ENCODE data around the gene PLA2G4A. TPM values are rescaled to one million over a fixed set of nuclear protein-coding genes. Genes with fewer than 3 reads are reported as not detected.

The PLA2G4A gene
- total and polyA plus RNA-seq, 2 donors (not counting 1 experiment from before 2014, with no cell fraction given): 0.15 TPM; not detected in 1

DNA sequence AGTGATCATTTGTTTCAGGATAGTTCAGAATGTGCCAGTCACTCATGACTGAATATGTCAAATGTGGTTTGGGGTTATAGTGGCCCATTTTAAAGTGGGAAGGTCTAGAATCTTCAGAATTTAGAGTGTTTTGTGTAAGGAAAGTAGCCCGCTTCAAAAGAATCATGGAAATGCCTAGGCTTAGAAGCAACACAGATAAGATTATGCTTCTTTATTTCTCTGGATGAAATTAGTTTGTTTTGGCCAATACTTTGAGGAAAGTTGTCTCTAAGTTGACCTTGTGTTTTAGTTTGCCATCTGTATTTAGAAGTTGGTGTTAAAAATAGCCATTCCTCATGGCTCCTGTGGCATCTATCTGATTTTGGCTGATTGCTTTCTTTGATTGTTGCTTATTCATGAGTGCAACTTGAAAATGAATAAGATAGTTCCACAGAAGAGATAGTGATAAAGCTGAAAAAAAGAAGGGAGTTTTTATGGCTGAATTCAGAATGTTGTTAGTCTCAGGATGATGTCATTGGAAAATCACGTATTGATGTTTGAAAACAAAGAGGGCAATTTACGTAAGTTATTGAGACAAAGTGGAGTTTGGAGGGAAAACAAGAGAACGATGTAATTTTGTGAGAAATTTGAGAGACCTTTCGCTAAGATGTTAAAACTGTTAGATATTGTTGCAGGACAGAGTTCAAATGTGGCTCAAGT lies 71.9 kb downstream of the PLA2G4A start:
- H3K4me3 ChIP-seq (ENCODE audit: control extremely low read depth in 1 of 5, extremely low read depth in 1 of 5, insufficient read depth in 1 of 5, low read depth in 2 of 5, low read length in 4 of 5): no peak overlapping the region
- no peaks in the 10 kb centered on the region for H3K36me3 ChIP-seq (replicated peaks in 1 of 2; ENCODE audit: control extremely low read depth in 1 of 2, control insufficient read depth in 1 of 2, extremely low read depth in 1 of 2, insufficient read depth in 2 of 2, low read length in 1 of 2)
- WGBS (ENCODE audit: insufficient coverage): 95% methylated on average over 4 of the region's 5 CpGs
- H3K4me2 ChIP-seq (replicated peaks; ENCODE audit: low read depth, low read length, poor library complexity, severe bottlenecking): no peak overlapping the region
- no peak overlapping the region for H2AFZ ChIP-seq (ENCODE audit: insufficient read depth, low read depth, low read length, poor library complexity, severe bottlenecking)
- H4K20me1 ChIP-seq (ENCODE audit: control insufficient read depth, insufficient read depth, low read length, poor library complexity, severe bottlenecking): no peaks in the 10 kb centered on the region
- H3K4me1 Mint-ChIP-seq: no peaks in the 10 kb centered on the region
- intact Hi-C loops (cut with micrococcal nuclease): no loop called here
- no peak overlapping the region for H3K27ac Mint-ChIP-seq
- H3K9me3 Mint-ChIP-seq (ENCODE audit: insufficient read depth): no peaks in the 10 kb centered on the region
- H3K4me1 ChIP-seq (ENCODE audit: control insufficient read depth in 2 of 2, insufficient read depth in 2 of 2, low read length in 2 of 2): no peaks in the 10 kb centered on the region
- no peak overlapping the region for H3K27ac ChIP-seq (ENCODE audit: low read length in 2 of 2)
- H3K27me3 Mint-ChIP-seq: no peaks in the 10 kb centered on the region
- H3K79me2 ChIP-seq (ENCODE audit: control insufficient read depth, insufficient read depth, low read length): no peaks in the 10 kb centered on the region
- POLR2A ChIA-PET: no interaction called here
- no peaks in the 10 kb centered on the region for H3K9me3 ChIP-seq (ENCODE audit: control extremely low read depth in 1 of 3, control insufficient read depth in 2 of 3, insufficient read depth in 1 of 3, low read length in 2 of 3)
- no peaks in the 10 kb centered on the region for H3K27me3 ChIP-seq (replicated peaks in 1 of 4; ENCODE audit: control extremely low read depth in 1 of 4, control insufficient read depth in 3 of 4, insufficient read depth in 4 of 4, low read length in 3 of 4)
- H3K4me3 Mint-ChIP-seq: no peak overlapping the region
- no peak for DNase-seq
- no peak for TF ChIP-seq EZH2 (IDR thresholded peaks at IDR 0.05; ENCODE audit: borderline replicate concordance, insufficient read depth, low read depth, low read length, poor library complexity, severe bottlenecking)
- TF ChIP-seq, protein P1, sequence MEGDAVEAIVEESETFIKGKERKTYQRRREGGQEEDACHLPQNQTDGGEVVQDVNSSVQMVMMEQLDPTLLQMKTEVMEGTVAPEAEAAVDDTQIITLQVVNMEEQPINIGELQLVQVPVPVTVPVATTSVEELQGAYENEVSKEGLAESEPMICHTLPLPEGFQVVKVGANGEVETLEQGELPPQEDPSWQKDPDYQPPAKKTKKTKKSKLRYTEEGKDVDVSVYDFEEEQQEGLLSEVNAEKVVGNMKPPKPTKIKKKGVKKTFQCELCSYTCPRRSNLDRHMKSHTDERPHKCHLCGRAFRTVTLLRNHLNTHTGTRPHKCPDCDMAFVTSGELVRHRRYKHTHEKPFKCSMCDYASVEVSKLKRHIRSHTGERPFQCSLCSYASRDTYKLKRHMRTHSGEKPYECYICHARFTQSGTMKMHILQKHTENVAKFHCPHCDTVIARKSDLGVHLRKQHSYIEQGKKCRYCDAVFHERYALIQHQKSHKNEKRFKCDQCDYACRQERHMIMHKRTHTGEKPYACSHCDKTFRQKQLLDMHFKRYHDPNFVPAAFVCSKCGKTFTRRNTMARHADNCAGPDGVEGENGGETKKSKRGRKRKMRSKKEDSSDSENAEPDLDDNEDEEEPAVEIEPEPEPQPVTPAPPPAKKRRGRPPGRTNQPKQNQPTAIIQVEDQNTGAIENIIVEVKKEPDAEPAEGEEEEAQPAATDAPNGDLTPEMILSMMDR (IDR thresholded peaks at IDR 0.05): no peak
- CTCF ChIA-PET: no interaction called here
- H3K9ac ChIP-seq (ENCODE audit: low read length): no peak overlapping the region
- no peak for ATAC-seq (ENCODE audit: low read depth)

DNA sequence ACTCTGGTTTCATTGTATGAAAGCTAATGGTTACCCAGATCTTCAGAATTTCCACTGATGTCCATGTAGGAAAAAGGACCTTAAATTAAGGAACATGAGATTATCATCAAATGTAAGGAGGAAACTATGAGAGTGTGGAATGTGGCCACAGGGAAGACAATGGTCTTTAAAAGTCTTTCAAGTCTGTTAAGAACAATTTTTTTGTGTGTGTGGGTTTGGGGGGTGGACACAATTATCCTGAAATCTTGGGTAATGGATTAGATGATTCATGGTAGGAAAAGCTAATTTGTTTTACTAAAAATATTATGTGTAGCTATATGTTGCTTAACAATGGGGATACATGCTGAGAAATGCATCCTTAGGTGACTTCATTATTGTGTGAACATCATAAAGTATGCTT lies 72.9 kb downstream of the PLA2G4A start:
- H3K4me3 ChIP-seq (ENCODE audit: control extremely low read depth in 1 of 5, extremely low read depth in 1 of 5, insufficient read depth in 1 of 5, low read depth in 2 of 5, low read length in 4 of 5): no peak overlapping the region
- no peaks in the 10 kb centered on the region for H3K79me2 ChIP-seq (ENCODE audit: control insufficient read depth, insufficient read depth, low read length)
- ChIA-PET POLR2A (no interaction called here), CTCF (no interaction called here)
- no peak for DNase-seq
- TF ChIP-seq EZH2 (IDR thresholded peaks at IDR 0.05; ENCODE audit: borderline replicate concordance, insufficient read depth, low read depth, low read length, poor library complexity, severe bottlenecking): no peak
- TF ChIP-seq, protein P1 (IDR thresholded peaks at IDR 0.05): no peak
- no peak overlapping the region for H3K9ac ChIP-seq (ENCODE audit: low read length)
- no peak for ATAC-seq (ENCODE audit: low read depth)
- H3K4me2 ChIP-seq (replicated peaks; ENCODE audit: low read depth, low read length, poor library complexity, severe bottlenecking): no peak overlapping the region
- H4K20me1 ChIP-seq (ENCODE audit: control insufficient read depth, insufficient read depth, low read length, poor library complexity, severe bottlenecking): no peaks in the 10 kb centered on the region
- H3K27ac ChIP-seq (ENCODE audit: low read length in 2 of 2): no peak overlapping the region
- Mint-ChIP-seq H3K4me1 (no peaks in the 10 kb centered on the region), H3K27ac (no peak overlapping the region), H3K4me3 (no peak overlapping the region), H3K9me3 (ENCODE audit: insufficient read depth) (no peaks in the 10 kb centered on the region), H3K27me3 (no peaks in the 10 kb centered on the region)
- no peak overlapping the region for H2AFZ ChIP-seq (ENCODE audit: insufficient read depth, low read depth, low read length, poor library complexity, severe bottlenecking)
- no peaks in the 10 kb centered on the region for H3K9me3 ChIP-seq (ENCODE audit: control extremely low read depth in 1 of 3, control insufficient read depth in 2 of 3, insufficient read depth in 1 of 3, low read length in 2 of 3)
- H3K36me3 ChIP-seq (replicated peaks in 1 of 2; ENCODE audit: control extremely low read depth in 1 of 2, control insufficient read depth in 1 of 2, extremely low read depth in 1 of 2, insufficient read depth in 2 of 2, low read length in 1 of 2): no peaks in the 10 kb centered on the region
- intact Hi-C loops (cut with micrococcal nuclease): no loop called here
- no peaks in the 10 kb centered on the region for H3K4me1 ChIP-seq (ENCODE audit: control insufficient read depth in 2 of 2, insufficient read depth in 2 of 2, low read length in 2 of 2)
- no peaks in the 10 kb centered on the region for H3K27me3 ChIP-seq (replicated peaks in 1 of 4; ENCODE audit: control extremely low read depth in 1 of 4, control insufficient read depth in 3 of 4, insufficient read depth in 4 of 4, low read length in 3 of 4)

Data from B cell (primary cell).